C4-2B (cell line): ENCODE measurements around the gene CEACAM7.

Source experiments
- H3K27ac ChIP-seq: fragments of 450-650 bp; 2 replicates; pipeline ENCODE4 v1.5.1; 2017
- CTCF ChIP-seq: fragments of 450-650 bp; conservative IDR thresholded peaks from 2 replicates; pipeline ENCODE4 v1.5.1; 2017; ENCODE audit warnings: mild to moderate bottlenecking
- ZFX ChIP-seq: fragments of 450-650 bp; IDR thresholded peaks from 2 replicates; pipeline ENCODE4 v1.6.1; 2017

The CEACAM7 gene

DNA sequence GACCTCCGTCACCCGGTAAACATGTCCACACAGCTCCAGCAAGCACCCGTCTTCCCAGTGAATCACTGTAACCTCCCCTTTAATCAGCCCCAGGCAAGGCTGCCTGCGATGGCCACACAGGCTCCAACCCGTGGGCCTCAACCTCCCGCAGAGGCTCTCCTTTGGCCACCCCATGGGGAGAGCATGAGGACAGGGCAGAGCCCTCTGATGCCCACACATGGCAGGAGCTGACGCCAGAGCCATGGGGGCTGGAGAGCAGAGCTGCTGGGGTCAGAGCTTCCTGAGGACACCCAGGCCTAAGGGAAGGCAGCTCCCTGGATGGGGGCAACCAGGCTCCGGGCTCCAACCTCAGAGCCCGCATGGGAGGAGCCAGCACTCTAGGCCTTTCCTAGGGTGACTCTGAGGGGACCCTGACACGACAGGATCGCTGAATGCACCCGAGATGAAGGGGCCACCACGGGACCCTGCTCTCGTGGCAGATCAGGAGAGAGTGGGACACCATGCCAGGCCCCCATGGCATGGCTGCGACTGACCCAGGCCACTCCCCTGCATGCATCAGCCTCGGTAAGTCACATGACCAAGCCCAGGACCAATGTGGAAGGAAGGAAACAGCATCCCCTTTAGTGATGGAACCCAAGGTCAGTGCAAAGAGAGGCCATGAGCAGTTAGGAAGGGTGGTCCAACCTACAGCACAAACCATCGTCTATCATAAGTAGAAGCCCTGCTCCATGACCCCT, 11.3 kb upstream of the CEACAM7 start:
- no peak overlapping the region for H3K27ac ChIP-seq
- no peak for TF ChIP-seq CTCF
- no peak for TF ChIP-seq ZFX

DNA sequence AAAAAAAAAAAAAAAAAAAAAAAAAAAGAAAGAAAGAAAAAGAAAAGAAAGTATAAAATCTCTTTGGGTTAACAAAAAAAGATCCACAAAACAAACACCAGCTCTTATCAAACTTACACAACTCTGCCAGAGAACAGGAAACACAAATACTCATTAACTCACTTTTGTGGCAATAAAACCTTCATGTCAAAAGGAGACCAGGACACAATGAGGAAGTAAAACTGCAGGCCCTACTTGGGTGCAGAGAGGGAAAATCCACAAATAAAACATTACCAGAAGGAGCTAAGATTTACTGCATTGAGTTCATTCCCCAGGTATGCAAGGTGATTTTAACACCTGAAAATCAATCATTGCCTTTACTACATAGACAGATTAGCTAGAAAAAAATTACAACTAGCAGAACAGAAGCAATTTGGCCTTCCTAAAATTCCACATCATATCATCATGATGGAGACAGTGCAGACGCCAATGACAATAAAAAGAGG, 10.7 kb upstream of the CEACAM7 start:
- H3K27ac ChIP-seq = no peak overlapping the region
- TF ChIP-seq CTCF (no peak), ZFX (no peak)

- no peak overlapping the region for H3K27ac ChIP-seq
- TF ChIP-seq CTCF (no peak), ZFX (no peak)
These were observed 9.3 kb upstream of the CEACAM7 start for GRCh38 chr19:41697198-41697855.

DNA sequence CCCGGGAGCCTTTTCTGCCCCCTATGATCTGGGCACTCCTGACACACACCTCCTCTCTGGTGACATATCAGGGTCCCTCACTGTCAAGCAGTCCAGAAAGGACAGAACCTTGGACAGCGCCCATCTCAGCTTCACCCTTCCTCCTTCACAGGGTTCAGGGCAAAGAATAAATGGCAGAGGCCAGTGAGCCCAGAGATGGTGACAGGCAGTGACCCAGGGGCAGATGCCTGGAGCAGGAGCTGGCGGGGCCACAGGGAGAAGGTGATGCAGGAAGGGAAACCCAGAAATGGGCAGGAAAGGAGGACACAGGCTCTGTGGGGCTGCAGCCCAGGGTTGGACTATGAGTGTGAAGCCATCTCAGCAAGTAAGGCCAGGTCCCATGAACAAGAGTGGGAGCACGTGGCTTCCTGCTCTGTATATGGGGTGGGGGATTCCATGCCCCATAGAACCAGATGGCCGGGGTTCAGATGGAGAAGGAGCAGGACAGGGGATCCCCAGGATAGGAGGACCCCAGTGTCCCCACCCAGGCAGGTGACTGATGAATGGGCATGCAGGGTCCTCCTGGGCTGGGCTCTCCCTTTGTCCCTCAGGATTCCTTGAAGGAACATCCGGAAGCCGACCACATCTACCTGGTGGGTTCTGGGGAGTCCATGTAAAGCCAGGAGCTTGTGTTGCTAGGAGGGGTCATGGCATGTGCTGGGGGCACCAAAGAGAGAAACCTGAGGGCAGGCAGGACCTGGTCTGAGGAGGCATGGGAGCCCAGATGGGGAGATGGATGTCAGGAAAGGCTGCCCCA, 8.5 kb upstream of the CEACAM7 start:
- no peak overlapping the region for H3K27ac ChIP-seq
- TF ChIP-seq CTCF = no peak
- no peak for TF ChIP-seq ZFX

DNA sequence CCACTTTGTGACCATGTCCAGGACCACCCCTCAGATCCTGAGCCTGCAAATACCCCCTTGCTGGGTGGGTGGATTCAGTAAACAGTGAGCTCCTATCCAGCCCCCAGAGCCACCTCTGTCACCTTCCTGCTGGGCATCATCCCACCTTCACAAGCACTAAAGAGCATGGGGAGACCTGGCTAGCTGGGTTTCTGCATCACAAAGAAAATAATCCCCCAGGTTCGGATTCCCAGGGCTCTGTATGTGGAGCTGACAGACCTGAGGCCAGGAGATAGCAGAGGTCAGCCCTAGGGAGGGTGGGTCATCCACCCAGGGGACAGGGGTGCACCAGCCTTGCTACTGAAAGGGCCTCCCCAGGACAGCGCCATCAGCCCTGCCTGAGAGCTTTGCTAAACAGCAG, 7.7 kb upstream of the CEACAM7 start:
- H3K27ac ChIP-seq = no peak overlapping the region
- TF ChIP-seq ZFX = no peak
- no peak for TF ChIP-seq CTCF

DNA sequence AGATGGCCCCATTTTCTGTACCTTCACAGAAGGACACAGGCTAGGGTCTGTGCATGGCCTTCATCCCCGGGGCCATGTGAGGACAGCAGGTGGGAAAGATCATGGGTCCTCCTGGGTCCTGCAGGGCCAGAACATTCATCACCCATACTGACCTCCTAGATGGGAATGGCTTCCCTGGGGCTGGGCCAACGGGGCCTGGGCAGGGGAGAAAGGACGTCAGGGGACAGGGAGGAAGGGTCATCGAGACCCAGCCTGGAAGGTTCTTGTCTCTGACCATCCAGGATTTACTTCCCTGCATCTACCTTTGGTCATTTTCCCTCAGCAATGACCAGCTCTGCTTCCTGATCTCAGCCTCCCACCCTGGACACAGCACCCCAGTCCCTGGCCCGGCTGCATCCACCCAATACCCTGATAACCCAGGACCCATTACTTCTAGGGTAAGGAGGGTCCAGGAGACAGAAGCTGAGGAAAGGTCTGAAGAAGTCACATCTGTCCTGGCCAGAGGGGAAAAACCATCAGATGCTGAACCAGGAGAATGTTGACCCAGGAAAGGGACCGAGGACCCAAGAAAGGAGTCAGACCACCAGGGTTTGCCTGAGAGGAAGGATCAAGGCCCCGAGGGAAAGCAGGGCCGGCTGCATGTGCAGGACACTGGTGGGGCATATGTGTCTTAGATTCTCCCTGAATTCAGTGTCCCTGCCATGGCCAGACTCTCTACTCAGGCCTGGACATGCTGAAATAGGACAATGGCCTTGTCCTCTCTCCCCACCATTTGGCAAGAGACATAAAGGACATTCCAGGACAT, 7.0 kb upstream of the CEACAM7 start:
- TF ChIP-seq CTCF = no peak
- TF ChIP-seq ZFX = no peak
- H3K27ac ChIP-seq = no peak overlapping the region
